KMS-11 (cell line): Measurements from ENCODE around the gene GFAP.

Source experiments
- H2AFZ ChIP-seq: fragments of 200-600 bp; sonication (generic); 2 replicates; pipeline ENCODE4 v1.6.1; 2016; ENCODE audit warnings: antibody characterized with exemption, mixed run types, low read depth
- H3K27ac ChIP-seq: fragments of 200-600 bp; sonication (generic); 2 replicates; pipeline ENCODE4 v1.6.1; 2016; ENCODE audit warnings: mild to moderate bottlenecking, mixed run types
- H3K27me3 ChIP-seq: fragments of 200-600 bp; sonication (generic); 2 replicates; pipeline ENCODE4 v1.6.1; 2017; ENCODE audit warnings: mild to moderate bottlenecking, low read depth, mixed run types, moderate library complexity; ENCODE audit not compliant: insufficient read depth
- H3K36me3 ChIP-seq: fragments of 200-600 bp; sonication (generic); 2 replicates; pipeline ENCODE4 v1.6.1; 2017; ENCODE audit warnings: mild to moderate bottlenecking, mixed run types; ENCODE audit not compliant: insufficient read depth
- H3K4me1 ChIP-seq: fragments of 200-600 bp; sonication (generic); 2 replicates; pipeline ENCODE4 v1.6.1; 2016; ENCODE audit warnings: mild to moderate bottlenecking, low read depth, mixed run types; ENCODE audit not compliant: poor library complexity, severe bottlenecking
- H3K4me2 ChIP-seq: fragments of 200-600 bp; sonication (generic); 2 replicates; pipeline ENCODE4 v1.7.0; 2016; ENCODE audit warnings: mild to moderate bottlenecking, mixed run types
- H3K4me3 ChIP-seq: fragments of 200-600 bp; sonication (generic); IDR thresholded peaks from 2 replicates; pipeline ENCODE4 v1.6.1; 2017; ENCODE audit warnings: low read depth, low read length, mixed read lengths; ENCODE audit not compliant: insufficient read depth
- H3K79me2 ChIP-seq: fragments of 200-600 bp; sonication (generic); 2 replicates; pipeline ENCODE4 v1.6.1; 2016; ENCODE audit warnings: low read depth, mixed run types; ENCODE audit not compliant: insufficient read depth
- H3K9ac ChIP-seq: fragments of 200-600 bp; sonication (generic); 2 replicates; pipeline ENCODE4 v1.6.1; 2016; ENCODE audit warnings: mild to moderate bottlenecking, mixed run types
- H4K20me1 ChIP-seq: fragments of 200-600 bp; sonication (generic); 2 replicates; pipeline ENCODE4 v1.6.1; 2016; ENCODE audit warnings: mild to moderate bottlenecking, mixed run types; ENCODE audit not compliant: insufficient read depth
- TF ChIP-seq, protein P1 (sequence below): fragments of 200-600 bp; sonication (generic); conservative IDR thresholded peaks from 2 replicates; pipeline ENCODE4 v1.6.1; 2017; ENCODE audit warnings: low read depth, mild to moderate bottlenecking, antibody characterized with exemption, low read length, moderate library complexity, mixed read lengths

The GFAP gene

GRCh38 chr17:44912763-44913544 lies 2.3 kb downstream of the GFAP start:
- H3K27me3 ChIP-seq, result peaks cover 28% of the 10 kb centered on the region
- no peaks in the 10 kb centered on the region for H4K20me1 ChIP-seq
- H3K4me1 ChIP-seq, result no peaks in the 10 kb centered on the region
- no peaks in the 10 kb centered on the region for H3K79me2 ChIP-seq
- H3K4me2 ChIP-seq, result no peak overlapping the region
- no peak overlapping the region for H3K27ac ChIP-seq
- H3K36me3 ChIP-seq, result no peaks in the 10 kb centered on the region
- TF ChIP-seq, protein P1, sequence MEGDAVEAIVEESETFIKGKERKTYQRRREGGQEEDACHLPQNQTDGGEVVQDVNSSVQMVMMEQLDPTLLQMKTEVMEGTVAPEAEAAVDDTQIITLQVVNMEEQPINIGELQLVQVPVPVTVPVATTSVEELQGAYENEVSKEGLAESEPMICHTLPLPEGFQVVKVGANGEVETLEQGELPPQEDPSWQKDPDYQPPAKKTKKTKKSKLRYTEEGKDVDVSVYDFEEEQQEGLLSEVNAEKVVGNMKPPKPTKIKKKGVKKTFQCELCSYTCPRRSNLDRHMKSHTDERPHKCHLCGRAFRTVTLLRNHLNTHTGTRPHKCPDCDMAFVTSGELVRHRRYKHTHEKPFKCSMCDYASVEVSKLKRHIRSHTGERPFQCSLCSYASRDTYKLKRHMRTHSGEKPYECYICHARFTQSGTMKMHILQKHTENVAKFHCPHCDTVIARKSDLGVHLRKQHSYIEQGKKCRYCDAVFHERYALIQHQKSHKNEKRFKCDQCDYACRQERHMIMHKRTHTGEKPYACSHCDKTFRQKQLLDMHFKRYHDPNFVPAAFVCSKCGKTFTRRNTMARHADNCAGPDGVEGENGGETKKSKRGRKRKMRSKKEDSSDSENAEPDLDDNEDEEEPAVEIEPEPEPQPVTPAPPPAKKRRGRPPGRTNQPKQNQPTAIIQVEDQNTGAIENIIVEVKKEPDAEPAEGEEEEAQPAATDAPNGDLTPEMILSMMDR, result no peak
- H3K9ac ChIP-seq, result no peak overlapping the region
- no peak overlapping the region for H2AFZ ChIP-seq
- no peak overlapping the region for H3K4me3 ChIP-seq

DNA sequence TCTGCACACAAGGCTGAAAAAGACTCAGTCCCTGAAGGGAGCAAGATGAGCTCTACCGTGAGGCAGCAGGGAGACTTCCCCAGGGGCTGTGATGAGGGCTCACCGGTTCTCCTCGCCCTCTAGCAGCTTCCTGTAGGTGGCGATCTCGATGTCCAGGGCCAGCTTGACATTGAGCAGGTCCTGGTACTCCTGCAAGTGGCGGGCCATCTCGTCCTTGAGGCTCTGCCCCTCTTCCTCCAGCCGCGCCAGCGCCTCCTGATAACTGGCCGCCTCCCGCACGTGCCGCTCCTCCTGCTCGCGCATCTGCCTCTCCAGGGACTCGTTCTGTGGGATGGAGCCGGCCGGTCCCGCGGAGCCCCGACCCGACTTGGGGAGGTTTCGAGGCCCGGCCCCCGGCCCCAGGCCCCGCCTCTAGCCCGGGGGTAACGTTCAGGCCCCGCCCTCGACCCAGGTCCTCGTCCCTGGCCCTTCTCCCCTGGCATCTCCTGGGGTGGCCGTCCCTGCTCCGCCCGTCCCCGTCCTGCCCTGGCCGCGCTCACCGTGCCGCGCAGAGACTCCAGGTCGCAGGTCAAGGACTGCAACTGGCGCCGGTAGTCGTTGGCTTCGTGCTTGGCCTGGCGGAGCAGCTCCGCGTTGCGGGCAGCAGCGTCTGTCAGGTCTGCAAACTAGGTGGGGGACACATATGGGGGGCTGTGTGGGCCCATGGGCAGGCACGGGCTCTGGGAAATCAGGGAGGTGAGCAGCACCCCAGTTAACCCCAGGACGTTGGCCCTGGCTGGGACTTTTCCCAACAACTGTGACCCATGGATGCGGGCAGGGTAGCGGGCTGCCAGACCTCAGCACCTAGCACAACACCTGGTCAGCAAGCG lies 3.9 kb downstream of the GFAP start:
- H3K27me3 ChIP-seq, result peaks cover 28% of the 10 kb centered on the region
- H3K4me3 ChIP-seq, result no peak overlapping the region
- no peaks in the 10 kb centered on the region for H4K20me1 ChIP-seq
- H2AFZ ChIP-seq, result no peak overlapping the region
- no peaks in the 10 kb centered on the region for H3K79me2 ChIP-seq
- H3K27ac ChIP-seq, result no peak overlapping the region
- TF ChIP-seq, protein P1, result no peak; the same call in 1 of the 2 replicates
- peaks cover 4% of the 10 kb centered on the region for H3K4me1 ChIP-seq
- H3K9ac ChIP-seq, result no peak overlapping the region
- no peak overlapping the region for H3K4me2 ChIP-seq
- no peaks in the 10 kb centered on the region for H3K36me3 ChIP-seq

DNA sequence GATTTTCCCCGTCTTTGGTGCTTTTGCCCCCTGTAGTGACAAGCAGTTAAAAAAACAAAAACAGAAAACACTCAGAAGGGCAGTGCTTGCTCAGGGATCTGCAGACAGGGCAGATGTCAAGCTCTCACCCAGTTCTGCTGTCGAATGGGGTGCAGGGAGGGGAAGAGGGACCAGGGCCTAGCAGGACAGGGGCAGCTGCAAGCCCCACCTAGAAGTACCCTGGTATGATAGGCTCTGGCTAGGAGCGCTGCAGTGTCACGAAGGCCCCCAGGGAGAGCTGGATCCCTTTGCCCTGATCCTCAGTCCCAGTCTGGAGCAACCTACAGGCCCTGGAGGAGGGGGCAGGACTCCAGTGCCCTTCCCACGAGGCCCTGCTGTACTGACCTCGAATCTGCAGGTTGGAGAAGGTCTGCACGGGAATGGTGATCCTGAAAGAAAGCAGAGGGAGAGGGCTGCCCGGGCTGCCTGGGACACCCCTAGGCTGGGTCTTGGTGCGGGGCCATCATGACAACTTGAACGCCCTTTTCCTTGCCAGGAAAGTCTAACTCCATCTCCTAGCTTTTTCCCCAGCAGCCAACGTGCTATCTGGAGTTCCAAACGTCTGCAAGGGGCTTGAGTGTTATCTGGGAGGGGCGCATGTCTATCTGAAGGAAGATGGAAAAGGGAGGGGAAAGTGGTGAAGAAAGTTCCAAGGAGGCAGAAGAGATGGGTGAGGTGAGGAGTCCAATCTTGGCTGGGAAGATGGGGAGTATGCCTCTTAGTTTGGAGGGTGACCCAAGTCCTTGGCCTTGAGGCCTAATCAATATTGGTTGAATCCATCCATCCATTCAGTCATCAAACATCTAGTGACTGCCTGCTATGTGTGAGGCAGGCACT lies 4.8 kb downstream of the GFAP start:
- Histone ChIP-seq H3K27me3 (peaks cover 28% of the 10 kb centered on the region), H3K4me3 (no peak overlapping the region), H3K36me3 (no peaks in the 10 kb centered on the region), H3K27ac (no peak overlapping the region), H3K79me2 (no peaks in the 10 kb centered on the region), H3K4me2 (no peak overlapping the region), H4K20me1 (no peaks in the 10 kb centered on the region), H3K9ac (no peak overlapping the region), H3K4me1 (peaks cover 4% of the 10 kb centered on the region), H2AFZ (no peak overlapping the region)
- TF ChIP-seq, protein P1, result no peak

DNA sequence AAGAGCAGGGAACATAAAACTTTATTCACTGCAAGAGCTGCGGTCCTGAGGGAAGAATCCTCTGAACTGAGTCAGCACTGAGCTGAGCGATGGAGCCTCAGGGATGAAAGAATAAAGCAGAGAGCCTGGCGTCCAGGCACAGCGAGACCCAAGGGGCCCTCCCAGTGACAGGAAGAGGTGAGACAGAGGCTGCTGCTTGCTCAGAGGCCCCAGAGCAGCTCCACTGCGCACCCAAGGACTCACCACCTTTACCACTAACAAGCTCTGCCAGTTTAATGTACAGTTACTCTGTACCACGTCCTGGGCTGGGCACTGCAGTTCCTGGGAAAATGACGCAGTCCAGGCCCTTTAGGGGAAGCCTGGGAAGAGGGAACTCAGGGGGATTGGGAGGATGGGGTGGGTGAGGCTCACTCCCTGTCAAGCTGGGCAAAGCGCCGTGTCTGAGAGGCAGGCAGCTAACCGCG lies 5.6 kb downstream of the GFAP start:
- Histone ChIP-seq H3K36me3 (no peaks in the 10 kb centered on the region), H3K27ac (no peak overlapping the region), H2AFZ (no peak overlapping the region), H3K4me2 (no peak overlapping the region), H3K4me3 (no peak overlapping the region), H3K79me2 (no peaks in the 10 kb centered on the region), H3K27me3 (peaks cover 22% of the 10 kb centered on the region), H3K9ac (no peak overlapping the region), H3K4me1 (peaks cover 4% of the 10 kb centered on the region), H4K20me1 (no peaks in the 10 kb centered on the region)
- TF ChIP-seq, protein P1, result no peak
